ENCODE measurements around the gene GIPC2.

GRCh38 chr1:78136680-78137079, 90.9 kb downstream of the GIPC2 start:
- TF ChIP-seq HNRNPL (IDR thresholded peaks at IDR 0.05; ENCODE audit: low read depth, low read length) (no peak), CTCF (IDR thresholded peaks at IDR 0.05 in 2 of 3, conservative IDR thresholded peaks at IDR 0.05 in 1 of 3; ENCODE audit: insufficient read depth in 2 of 3, low read depth in 1 of 3, low read length in 3 of 3) (no peak)

Data from K562 (cell line).